Measurements from ENCODE around the gene RPLP2. TPM values are rescaled to one million over a fixed set of nuclear protein-coding genes. Genes with fewer than 3 reads are reported as not detected.
A peak's percentile ranks its signal among the peaks of the same experiment; 100 is the strongest.

Gene RPLP2
- total RNA-seq, 3 donors from 2014 or later (not counting 1 experiment from before 2014, with no cell fraction given) = 1,482 to 1,846 (median 1,534) TPM

GRCh38 chr11:842370-843002, 32.7 kb downstream of the RPLP2 start, which contains the start of the genes POLR2L and TSPAN4:
POLR2L (minus strand) TSS chr11:842529; CDS start chr11:842508, 21 bp downstream.
TSPAN4 (plus strand) TSS chr11:842852; CDS start chr11:850305, 7,453 bp downstream.
- H3K4me1 ChIP-seq (ENCODE audit: control insufficient read depth, insufficient read depth, low read length) = peaks cover 66% of the 10 kb centered on the region
- no peaks in the 10 kb centered on the region for H3K9me3 ChIP-seq (ENCODE audit: control insufficient read depth, insufficient read depth, low read length)
- peak within 1 kb of the TSS; percentile 86 for H3K4me3 Mint-ChIP-seq
- H3K27ac ChIP-seq (ENCODE audit: low read length) = peak within 1 kb of the TSS; percentile 58
- peaks cover 4 to 39% of the 10 kb centered on the region in 2 donors for H3K4me1 Mint-ChIP-seq
- peaks cover 23% of the 10 kb centered on the region for H3K36me3 ChIP-seq (ENCODE audit: control insufficient read depth, insufficient read depth, low read length)
- peak; percentile 83 to 89 (median 83) for ATAC-seq
- H3K4me3 ChIP-seq (ENCODE audit: low read length) = peak within 1 kb of the TSS; percentile 70
- no peaks in the 10 kb centered on the region for H3K27me3 ChIP-seq (ENCODE audit: control insufficient read depth, insufficient read depth, low read length)
- peak within 1 kb of the TSS in 1 of 2 donors; percentile 75 for H3K27ac Mint-ChIP-seq
- intact Hi-C loops (cut with micrococcal nuclease) = loop anchor here (10.0 kb wide), 1 partner anchor 72 kb away; the partner anchor contains the start of gene CHID1
- peak; percentile 88 to 94 for DNase-seq
- no peaks in the 10 kb centered on the region for H3K27me3 Mint-ChIP-seq (ENCODE audit: low read depth in 2 of 2)
- H3K36me3 Mint-ChIP-seq = no peaks in the 10 kb centered on the region
- TF ChIP-seq CTCF (IDR thresholded peaks at IDR 0.05) = no peak
- H3K9me3 Mint-ChIP-seq = no peaks in the 10 kb centered on the region
- under 1% methylated on average over 87 of the region's 87 CpGs for WGBS (ENCODE audit: insufficient coverage)

- Histone ChIP-seq H3K4me3 (ENCODE audit: low read length) (peak overlapping the region; percentile 56), H3K9me3 (ENCODE audit: control insufficient read depth, insufficient read depth, low read length) (no peaks in the 10 kb centered on the region), H3K4me1 (ENCODE audit: control insufficient read depth, insufficient read depth, low read length) (peaks cover 64% of the 10 kb centered on the region), H3K27ac (ENCODE audit: low read length) (no peak overlapping the region), H3K36me3 (ENCODE audit: control insufficient read depth, insufficient read depth, low read length) (peaks cover 23% of the 10 kb centered on the region), H3K27me3 (ENCODE audit: control insufficient read depth, insufficient read depth, low read length) (peaks cover under 1% of the 10 kb centered on the region)
- intact Hi-C loops (cut with micrococcal nuclease) = loop anchor here (10.0 kb wide), 1 partner anchor 72 kb away; the partner anchor contains the start of gene CHID1
- under 1% methylated on average over 53 of the region's 53 CpGs for WGBS (ENCODE audit: insufficient coverage)
- peaks cover 0 to 33% of the 10 kb centered on the region in 2 donors for H3K4me1 Mint-ChIP-seq
- peak overlapping the region in 1 of 2 donors; percentile 72 for H3K27ac Mint-ChIP-seq
- peak overlapping the region; percentile 81 for H3K4me3 Mint-ChIP-seq
- no peaks in the 10 kb centered on the region for H3K36me3 Mint-ChIP-seq
- no peaks in the 10 kb centered on the region for H3K9me3 Mint-ChIP-seq
- TF ChIP-seq CTCF (IDR thresholded peaks at IDR 0.05) = no peak
- ATAC-seq = no peak
- peak in 1 of 2 donors; percentile 38 for DNase-seq
- no peaks in the 10 kb centered on the region for H3K27me3 Mint-ChIP-seq (ENCODE audit: low read depth in 2 of 2)
Observed at GRCh38 chr11:843086-843734, 33.4 kb downstream of the RPLP2 start.

GRCh38 chr11:843818-844692, 34.3 kb downstream of the RPLP2 start:
- Mint-ChIP-seq H3K9me3 (no peaks in the 10 kb centered on the region), H3K4me3 (peak overlapping the region; percentile 81), H3K4me1 (peaks cover 0 to 38% of the 10 kb centered on the region in 2 donors), H3K36me3 (no peaks in the 10 kb centered on the region), H3K27me3 (ENCODE audit: low read depth in 2 of 2) (no peaks in the 10 kb centered on the region), H3K27ac (peak overlapping the region in 1 of 2 donors; percentile 72)
- peak in 1 of 2 donors; percentile 23 for DNase-seq
- intact Hi-C loops (cut with micrococcal nuclease) = loop anchor here (10.0 kb wide), 1 partner anchor 71 kb away; the partner anchor contains the start of gene CHID1
- TF ChIP-seq CTCF (IDR thresholded peaks at IDR 0.05) = no peak
- H3K36me3 ChIP-seq (ENCODE audit: control insufficient read depth, insufficient read depth, low read length) = peaks cover 15% of the 10 kb centered on the region
- ATAC-seq = no peak
- 21% methylated on average over 25 of the region's 25 CpGs for WGBS (ENCODE audit: insufficient coverage)
- H3K4me3 ChIP-seq (ENCODE audit: low read length) = peak overlapping the region; percentile 56
- peak overlapping the region; percentile 11 for H3K27ac ChIP-seq (ENCODE audit: low read length)
- peaks cover 64% of the 10 kb centered on the region for H3K4me1 ChIP-seq (ENCODE audit: control insufficient read depth, insufficient read depth, low read length)
- no peaks in the 10 kb centered on the region for H3K9me3 ChIP-seq (ENCODE audit: control insufficient read depth, insufficient read depth, low read length)
- peaks cover 6% of the 10 kb centered on the region for H3K27me3 ChIP-seq (ENCODE audit: control insufficient read depth, insufficient read depth, low read length)
